ENCODE data around the gene ACER3. TPM values are rescaled to one million over a fixed set of nuclear protein-coding genes. Genes with fewer than 3 reads are reported as not detected.
"Not testable (repeated sequence)": the region's sequence is repeated elsewhere in the genome, so short reads cannot be mapped to it uniquely, and the experiment has no call there.

The ACER3 gene
- total RNA-seq, 1 donor from 2014 or later: 16.2 TPM

DNA sequence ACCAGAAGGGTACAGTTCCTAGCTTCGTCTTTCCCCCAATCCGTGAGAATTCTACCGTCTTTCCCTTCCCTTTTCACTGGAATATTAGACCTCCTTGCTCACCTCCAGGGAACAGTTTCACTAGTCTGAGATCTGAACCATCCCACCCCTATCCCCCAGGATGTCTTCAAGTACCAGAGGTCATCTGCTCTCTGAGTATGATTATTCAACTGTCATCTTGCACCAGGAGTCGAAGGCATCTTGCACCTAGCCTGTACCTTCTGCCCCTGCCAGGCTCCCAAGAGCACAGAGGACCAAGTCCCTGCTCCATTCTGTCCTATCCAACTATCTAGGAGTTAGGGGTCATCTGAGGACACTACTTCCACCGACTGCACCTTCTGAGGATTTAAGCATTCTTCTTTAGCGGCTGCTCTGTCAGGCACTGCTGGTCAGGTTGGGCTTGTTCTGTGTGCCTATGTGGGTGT is 804 bp downstream of the ACER3 start:
- DNase-seq (ENCODE audit: extremely low spot score in 2 of 2): no peak
- Histone ChIP-seq H3K4me3 (peak overlapping the region; percentile 82 to 96), H3K9me3 (no peaks in the 10 kb centered on the region), H3K4me1 (peaks cover 24% of the 10 kb centered on the region), H3K27me3 (no peaks in the 10 kb centered on the region), H3K36me3 (no peaks in the 10 kb centered on the region), H3K27ac (peak overlapping the region; percentile 93)
- intact Hi-C loops (cut with DNase I): no loop called here
- TF ChIP-seq, protein P1, sequence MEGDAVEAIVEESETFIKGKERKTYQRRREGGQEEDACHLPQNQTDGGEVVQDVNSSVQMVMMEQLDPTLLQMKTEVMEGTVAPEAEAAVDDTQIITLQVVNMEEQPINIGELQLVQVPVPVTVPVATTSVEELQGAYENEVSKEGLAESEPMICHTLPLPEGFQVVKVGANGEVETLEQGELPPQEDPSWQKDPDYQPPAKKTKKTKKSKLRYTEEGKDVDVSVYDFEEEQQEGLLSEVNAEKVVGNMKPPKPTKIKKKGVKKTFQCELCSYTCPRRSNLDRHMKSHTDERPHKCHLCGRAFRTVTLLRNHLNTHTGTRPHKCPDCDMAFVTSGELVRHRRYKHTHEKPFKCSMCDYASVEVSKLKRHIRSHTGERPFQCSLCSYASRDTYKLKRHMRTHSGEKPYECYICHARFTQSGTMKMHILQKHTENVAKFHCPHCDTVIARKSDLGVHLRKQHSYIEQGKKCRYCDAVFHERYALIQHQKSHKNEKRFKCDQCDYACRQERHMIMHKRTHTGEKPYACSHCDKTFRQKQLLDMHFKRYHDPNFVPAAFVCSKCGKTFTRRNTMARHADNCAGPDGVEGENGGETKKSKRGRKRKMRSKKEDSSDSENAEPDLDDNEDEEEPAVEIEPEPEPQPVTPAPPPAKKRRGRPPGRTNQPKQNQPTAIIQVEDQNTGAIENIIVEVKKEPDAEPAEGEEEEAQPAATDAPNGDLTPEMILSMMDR (IDR thresholded peaks at IDR 0.05): no peak
- TF ChIP-seq POLR2A (IDR thresholded peaks at IDR 0.05): no peak
- no peak for TF ChIP-seq POLR2AphosphoS5 (IDR thresholded peaks at IDR 0.05; ENCODE audit: insufficient read depth in 1 of 2, low read depth in 1 of 2)

DNA sequence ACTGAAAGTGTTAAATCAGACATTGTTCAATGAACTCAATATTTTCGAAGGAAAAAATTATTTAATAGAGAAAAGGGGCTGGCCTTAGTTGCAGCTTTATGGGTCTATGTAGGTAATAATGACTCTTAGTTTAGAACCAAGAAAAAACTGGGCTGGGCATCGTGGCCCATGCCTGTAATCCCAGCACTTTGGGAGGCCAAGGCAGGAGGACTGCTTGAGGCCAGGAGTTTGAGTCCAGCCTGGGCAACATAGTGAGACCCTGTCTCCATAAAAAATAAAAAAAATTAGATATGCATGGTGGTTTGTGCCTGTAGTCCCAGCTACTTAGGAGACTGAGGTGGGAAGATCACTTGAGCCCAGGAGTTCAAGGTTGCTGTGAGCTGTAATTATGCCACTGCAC is 2.1 kb downstream of the ACER3 start:
- H3K9me3 ChIP-seq; H3K27ac ChIP-seq; H3K4me3 ChIP-seq; H3K27me3 ChIP-seq; DNase-seq (ENCODE audit: extremely low spot score in 2 of 2); H3K36me3 ChIP-seq; intact Hi-C loops (cut with DNase I): not testable (repeated sequence)
- H3K4me1 ChIP-seq: peaks cover 24% of the 10 kb centered on the region

DNA sequence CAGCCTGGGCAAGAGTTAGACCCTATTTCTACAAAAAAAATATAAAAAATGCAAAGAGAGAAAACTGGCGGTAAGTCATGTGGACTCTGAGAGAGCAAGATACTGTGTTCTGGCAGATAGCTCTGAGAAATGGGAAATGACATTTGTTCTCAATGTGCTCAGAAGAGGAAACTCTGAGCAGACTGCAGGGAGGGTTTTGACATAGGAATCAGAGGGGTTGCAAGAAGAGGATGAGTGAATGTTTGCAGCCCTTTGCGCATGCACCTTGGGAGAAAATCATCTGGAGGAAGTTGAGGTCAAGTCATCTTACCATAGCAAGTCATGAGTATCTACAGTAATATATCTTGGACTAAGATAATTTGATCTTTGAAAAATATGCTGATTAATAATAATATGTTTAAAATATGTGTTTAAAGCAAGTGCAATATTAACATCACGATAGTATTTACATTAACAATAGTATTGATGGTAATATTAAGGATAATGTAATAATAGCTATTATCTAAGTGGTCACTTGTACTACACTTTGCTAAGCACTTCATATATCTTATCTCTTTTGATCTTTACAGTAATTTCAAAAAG is 2.6 kb downstream of the ACER3 start:
- H3K4me3 ChIP-seq: no peak overlapping the region
- H3K9me3 ChIP-seq: no peaks in the 10 kb centered on the region
- no peak for DNase-seq (ENCODE audit: extremely low spot score in 2 of 2)
- no peaks in the 10 kb centered on the region for H3K36me3 ChIP-seq
- no peak overlapping the region for H3K27ac ChIP-seq
- TF ChIP-seq POLR2AphosphoS5 (IDR thresholded peaks at IDR 0.05; ENCODE audit: insufficient read depth in 1 of 2, low read depth in 1 of 2): no peak
- TF ChIP-seq, protein P1 (IDR thresholded peaks at IDR 0.05): no peak
- no peaks in the 10 kb centered on the region for H3K27me3 ChIP-seq
- intact Hi-C loops (cut with DNase I): no loop called here
- peaks cover 24% of the 10 kb centered on the region for H3K4me1 ChIP-seq

DNA sequence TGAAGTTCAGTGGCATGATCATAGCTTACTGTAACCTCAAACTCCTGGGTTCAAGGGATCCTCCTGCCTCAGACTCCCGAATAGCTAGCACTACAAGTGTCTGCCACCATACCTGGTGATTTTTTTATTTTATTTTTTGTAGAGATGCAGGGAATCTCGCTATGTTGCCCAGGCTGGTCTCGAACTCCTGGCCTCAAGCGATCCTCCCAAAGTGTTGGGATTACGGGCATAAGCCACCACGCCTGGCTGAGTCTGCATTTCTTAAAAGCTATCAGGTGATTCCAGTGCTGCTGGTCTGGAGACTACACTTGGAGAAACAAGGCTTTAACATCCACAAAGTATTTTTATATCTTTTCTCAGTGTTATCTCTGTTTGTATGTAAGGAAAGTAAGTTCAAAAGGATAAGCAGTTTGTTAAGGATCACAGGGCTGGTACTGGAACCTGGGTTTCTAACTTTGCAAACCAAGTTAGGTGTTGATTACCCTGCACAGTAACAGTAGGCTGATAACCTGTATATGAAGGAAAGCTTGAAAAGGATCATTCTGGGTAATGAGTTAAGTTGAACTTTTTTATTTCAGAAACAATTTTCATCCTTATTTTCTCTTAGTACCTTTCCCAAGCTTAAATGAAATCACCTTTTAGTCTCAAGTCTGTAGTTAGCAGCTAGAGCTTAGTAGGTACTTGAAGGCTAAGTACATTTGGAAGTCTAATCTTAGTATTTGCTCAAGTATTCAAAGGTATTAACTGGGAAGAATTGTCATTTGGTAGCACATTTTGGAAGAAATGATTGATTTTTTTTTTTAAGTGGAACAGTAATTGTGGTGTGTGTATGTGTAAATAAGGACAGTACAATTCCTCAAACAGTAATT is 12.5 kb downstream of the ACER3 start:
- no peak overlapping the region for H3K4me3 ChIP-seq
- no peak overlapping the region for H3K27ac ChIP-seq
- H3K27me3 ChIP-seq: no peaks in the 10 kb centered on the region
- H3K9me3 ChIP-seq: no peaks in the 10 kb centered on the region
- TF ChIP-seq POLR2AphosphoS5 (IDR thresholded peaks at IDR 0.05; ENCODE audit: insufficient read depth in 1 of 2, low read depth in 1 of 2) (no peak), POLR2A (IDR thresholded peaks at IDR 0.05) (no peak)
- TF ChIP-seq, protein P1 (IDR thresholded peaks at IDR 0.05): no peak
- H3K4me1 ChIP-seq: no peaks in the 10 kb centered on the region
- intact Hi-C loops (cut with DNase I): no loop called here
- no peak for DNase-seq (ENCODE audit: extremely low spot score in 2 of 2)
- peaks cover 0 to 7% of the 10 kb centered on the region in 2 donors for H3K36me3 ChIP-seq

DNA sequence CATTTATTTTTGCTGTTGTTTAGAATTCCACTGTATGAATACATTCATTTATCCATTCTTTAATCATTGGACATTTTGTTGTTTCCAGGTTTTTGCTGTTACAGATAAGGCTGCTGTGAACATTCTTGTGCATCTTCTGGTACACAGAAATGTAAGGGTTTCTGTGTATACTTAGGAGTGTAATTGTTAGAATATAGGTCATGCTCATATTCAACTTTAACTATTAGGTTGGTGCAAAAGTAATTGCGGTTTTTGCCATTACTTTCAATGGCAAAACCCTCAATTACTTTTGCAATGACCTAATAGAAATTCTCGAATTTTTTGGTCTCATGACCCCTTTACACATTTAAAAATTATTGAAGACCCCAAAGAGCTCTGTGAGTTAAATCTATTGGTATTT is 17.3 kb downstream of the ACER3 start:
- H3K9me3 ChIP-seq: no peaks in the 10 kb centered on the region
- no peaks in the 10 kb centered on the region for H3K36me3 ChIP-seq
- TF ChIP-seq POLR2AphosphoS5 (IDR thresholded peaks at IDR 0.05; ENCODE audit: insufficient read depth in 1 of 2, low read depth in 1 of 2): no peak
- TF ChIP-seq, protein P1 (IDR thresholded peaks at IDR 0.05): no peak
- TF ChIP-seq POLR2A (IDR thresholded peaks at IDR 0.05): no peak
- no peak for DNase-seq (ENCODE audit: extremely low spot score in 2 of 2)
- no peak overlapping the region for H3K4me3 ChIP-seq
- peaks cover 7% of the 10 kb centered on the region for H3K4me1 ChIP-seq
- no peaks in the 10 kb centered on the region for H3K27me3 ChIP-seq
- intact Hi-C loops (cut with DNase I): no loop called here
- no peak overlapping the region for H3K27ac ChIP-seq
